HG03025 (cell line): ENCODE measurements around the gene ATP11C.

Experiments
- ATAC-seq: cut with Tn5 transposase; IDR thresholded peaks from one replicate; pipeline ENCODE4 v1.9.1; 2021; ENCODE audit warnings: mild to moderate bottlenecking, moderate library complexity; ENCODE audit not compliant: unreplicated experiment, low FRiP score

Gene ATP11C

DNA sequence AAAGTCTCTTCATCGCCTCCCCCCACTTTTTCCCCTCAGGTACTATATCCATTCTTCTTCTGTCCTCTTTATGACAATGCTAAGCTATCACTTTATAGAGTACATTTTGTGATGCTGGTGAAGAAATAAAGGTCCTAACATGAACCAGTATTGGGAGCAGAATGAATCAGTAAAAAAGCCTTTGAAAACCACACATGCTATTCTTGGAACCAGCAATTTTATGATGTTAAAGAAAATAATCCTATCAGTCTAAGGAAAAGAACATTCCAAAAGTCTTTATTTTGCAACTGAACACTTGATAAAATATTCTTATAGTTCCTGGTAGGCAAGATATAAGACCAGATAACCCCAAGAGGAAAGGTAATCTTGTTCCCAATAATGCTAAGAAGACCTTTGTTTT lies 117.1 kb downstream of the ATP11C start:
- ATAC-seq: no peak

DNA sequence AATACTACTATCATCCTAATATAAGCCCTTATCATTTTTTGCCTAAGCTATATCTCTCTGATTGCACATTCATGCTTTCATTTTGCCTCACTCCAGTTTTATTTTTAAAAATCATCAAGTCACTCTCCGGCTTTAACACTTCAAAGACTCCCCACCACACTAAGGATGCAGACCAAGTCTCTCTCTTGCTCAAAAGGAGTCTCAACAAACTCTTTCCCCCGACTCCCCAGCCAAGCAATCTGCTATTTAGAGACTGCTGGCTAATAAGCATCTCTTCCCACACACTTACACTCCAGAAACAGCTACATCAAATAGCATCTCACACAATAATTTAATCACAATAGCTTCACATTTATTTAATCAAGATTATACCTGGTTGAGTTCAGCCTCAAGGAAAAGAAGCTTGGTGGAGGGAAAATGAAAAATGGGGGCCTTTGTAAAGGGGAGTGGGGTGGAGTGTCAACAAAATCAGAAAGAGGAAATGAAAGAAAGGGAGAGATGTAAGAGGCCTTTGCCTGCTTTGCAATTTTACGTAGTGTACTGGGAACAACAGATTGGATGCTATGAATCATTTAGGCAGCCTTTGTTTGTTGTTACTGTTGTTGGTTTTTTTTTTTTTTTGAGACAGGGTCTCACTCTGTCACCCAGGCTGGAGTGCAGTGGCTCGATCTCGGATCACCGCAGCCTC lies 120.8 kb downstream of the ATP11C start:
- no peak for ATAC-seq

DNA sequence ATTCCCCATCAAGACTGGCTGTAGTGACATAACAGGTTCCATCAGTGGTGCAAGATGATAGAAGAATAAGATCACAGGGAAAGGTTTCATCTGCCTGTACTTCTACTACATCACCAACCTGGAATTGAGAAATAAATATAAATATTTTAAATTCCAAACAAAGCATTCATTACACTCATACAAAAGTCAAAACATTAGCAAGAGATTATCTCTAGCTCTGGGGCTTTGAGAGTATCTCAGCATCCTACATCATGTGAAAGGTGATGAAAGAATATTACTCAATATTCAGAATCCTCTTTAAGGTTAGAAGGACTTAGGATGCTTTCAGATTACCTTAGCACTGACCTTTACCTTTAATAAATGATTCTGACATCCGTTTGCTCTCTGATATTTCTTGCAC lies 128.4 kb downstream of the ATP11C start:
- no peak for ATAC-seq

DNA sequence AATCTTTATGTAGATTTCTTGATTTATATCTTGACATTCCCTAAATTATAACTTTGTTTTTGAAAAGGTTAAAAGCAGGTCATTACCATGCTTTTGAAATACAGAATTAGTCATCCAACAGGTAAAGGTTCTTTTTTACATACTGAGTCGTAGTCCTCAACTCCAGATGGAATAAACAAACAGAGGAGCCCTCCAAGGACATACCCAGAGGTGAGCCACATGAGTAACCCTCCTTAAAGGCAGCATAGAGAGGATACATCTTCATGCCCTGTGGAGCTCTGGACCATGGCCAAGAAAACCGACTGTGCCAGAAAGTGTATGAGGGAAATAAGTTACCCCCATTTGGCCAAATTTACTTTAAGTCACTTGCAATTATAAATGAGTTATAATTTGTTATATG lies 129.6 kb downstream of the ATP11C start:
- ATAC-seq: no peak

DNA sequence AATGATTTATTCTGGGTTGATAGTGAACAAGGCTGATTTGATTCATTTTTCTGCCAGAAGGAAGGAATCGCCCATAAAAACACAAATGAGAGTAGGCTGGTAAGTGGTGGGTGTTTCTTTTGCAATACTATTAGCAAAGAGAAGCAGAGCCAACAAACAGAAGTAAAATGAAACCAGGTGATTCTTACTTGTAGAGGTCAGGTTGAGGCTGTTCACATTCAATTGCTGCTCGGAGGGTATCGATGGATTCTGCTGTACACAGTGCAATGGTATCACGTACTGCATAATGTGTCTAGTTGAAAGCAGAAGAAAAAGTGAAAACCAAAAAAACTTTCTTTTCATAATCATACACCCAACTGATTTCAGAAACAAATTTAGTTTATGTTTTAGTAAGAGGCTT lies 130.8 kb downstream of the ATP11C start:
- ATAC-seq: no peak

DNA sequence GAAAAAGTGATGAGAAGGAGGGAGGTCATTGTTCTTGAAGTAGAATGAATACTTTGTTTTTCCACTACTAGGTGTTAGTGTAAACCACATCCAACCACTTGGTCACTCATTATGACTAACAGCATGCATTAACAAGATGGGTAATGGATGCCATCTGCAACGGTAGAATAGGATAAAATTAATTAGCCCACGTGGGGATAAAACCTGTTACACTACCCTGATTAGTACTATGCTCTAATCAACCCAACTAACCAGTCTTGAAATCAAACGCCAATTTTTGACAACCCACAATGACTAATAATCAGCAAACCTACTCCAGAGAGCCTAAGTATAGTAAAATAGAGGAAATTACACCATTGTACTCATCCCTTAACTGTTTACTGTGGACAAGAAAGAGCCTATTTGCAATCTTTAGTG lies 131.4 kb downstream of the ATP11C start:
- ATAC-seq: no peak

DNA sequence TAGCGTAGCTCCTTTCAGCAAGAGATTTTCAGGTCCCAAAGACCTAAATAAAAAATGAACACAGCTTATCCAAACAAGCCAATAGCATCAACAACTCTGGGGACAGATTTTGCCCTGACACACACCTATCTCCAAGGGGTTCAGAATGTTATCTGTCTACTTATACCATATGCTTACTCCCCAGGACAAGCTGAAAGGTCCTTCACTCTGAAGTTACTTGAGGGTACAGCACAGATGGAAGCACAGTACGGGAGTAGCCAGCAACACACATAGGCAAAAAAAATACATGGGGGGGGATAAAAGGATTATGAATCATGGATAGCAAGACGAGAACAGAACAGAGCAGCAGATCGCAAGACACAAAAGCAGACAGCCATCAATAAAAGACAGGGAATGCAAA lies 134.2 kb downstream of the ATP11C start:
- ATAC-seq: no peak

DNA sequence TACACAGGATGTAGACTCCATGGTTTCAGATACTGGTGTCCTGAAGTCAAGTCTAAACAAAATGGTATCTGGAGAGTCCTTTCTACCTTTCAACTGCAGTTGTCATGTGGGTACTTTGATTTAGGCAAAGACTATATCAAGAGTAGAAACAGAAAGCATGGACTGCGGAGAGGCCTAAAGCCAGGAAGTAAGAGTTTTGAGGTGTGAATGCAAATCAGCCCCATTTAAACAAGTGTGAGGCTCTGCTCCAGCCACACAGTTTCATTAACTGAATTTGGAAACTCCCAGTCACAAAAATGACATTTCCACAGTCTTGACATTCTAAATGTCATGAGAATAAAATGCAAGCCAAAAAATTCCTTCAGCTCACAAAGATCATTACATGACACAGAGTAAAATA lies 137.7 kb downstream of the ATP11C start:
- ATAC-seq: peak; percentile 98

DNA sequence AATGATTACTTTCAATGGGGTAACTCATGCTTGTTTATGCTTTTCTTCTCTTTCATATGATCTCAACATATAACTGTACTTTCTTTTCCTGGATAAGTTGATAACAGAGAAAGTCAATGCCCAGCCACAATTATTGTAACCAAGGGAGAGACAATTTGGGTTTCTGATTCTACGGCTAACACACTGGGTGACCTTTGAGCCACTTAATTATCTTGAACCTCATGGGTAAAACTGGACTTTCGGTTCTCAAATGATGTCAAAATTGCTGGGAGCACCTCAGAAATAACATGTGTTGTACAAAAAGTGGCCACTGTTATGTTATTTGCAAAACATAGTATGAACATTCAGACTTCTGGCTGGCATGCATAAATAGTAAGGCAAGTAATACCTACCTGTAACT lies 145.3 kb downstream of the ATP11C start:
- no peak for ATAC-seq

DNA sequence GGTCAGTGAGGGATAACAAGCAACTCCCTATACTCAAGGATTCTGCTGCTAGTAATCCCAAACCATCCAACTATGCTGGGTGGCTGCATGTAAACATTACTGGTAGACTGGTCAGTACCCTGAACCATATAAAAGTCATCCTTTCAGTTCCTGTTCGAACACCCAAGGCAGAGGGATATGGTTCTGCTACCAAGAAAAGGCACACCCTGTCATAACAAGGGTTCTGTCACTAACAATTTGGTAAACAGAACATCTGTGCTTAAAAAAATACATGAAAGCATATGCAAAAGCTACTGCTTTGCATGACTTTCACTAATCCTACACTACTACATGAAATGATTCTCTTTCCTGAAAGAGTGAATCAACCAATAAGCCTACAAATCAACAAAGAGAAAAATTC lies 148.0 kb downstream of the ATP11C start:
- ATAC-seq: peak; percentile 96

DNA sequence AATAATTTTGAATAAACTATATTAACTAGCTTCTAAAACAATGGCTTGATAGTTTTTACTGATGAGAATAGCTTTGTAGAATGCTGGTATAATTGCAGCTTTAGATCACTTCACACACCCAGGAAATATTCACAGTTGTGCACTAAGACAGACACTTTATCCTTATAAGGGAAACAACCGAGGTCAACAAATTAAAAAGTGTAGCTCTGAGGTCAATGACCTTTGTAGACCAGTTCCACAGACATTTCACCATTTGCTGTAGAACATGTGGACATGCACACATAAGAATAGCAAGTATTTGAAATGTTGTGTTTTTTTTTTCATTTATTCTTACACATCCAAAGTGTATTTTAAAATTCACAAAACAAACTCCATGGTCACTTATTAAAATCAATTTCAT lies 148.9 kb downstream of the ATP11C start:
- ATAC-seq: no peak

DNA sequence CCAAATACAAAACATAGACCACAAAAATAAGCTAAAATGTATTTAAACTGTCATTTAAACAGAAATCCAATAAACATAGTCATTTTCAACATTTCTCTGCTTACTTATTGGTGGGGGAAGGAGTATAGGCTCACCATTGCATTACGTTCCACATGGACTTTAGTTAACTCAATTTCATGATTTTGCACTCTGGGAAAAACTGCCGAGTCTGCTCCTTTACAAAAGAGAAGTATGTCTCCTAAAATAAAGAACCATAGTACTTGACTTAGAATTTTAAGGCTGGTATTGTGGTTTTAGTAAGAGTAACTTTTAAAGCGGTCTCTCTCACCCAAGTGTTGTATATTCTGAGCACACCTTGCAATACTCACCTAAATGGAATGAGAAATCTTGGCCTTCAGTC lies 149.8 kb downstream of the ATP11C start:
- no peak for ATAC-seq

DNA sequence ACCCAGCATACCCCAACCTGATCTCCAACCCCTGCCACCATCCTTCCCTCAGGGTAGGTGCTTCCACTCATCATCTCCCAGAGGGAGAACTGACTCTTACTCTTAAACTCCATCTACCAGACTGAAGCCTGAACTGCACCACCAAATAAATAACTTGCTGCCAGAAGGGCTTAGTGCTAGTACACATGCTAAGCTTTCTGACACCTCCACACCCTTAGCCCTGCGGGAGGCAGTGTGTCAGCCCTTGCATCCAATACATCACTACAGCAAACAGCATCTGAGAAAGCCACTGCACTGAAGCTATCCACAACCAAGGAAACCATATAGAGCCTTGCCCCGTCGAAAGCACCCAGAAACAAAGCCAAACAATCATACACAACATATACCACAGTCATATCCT lies 156.3 kb downstream of the ATP11C start:
- ATAC-seq: no peak

DNA sequence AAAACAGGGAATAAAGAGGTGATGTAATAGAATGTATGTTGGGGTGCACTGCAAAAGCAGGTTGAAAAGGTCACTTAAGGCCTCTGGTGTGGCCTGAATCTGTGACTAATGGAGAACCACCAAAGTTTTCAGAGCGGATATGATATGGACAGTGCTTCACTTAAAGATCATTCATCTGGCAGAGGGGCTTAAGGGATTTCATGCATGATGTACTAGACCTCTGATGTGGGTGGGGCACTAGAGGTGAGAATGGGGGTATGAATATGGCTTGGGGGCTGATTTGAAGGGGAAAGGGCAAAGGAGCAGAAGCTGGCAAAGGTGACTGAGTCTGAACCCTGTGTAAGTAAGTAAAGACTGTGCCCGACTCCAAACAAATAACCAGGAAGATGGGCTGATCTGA lies 162.5 kb downstream of the ATP11C start:
- ATAC-seq: no peak

DNA sequence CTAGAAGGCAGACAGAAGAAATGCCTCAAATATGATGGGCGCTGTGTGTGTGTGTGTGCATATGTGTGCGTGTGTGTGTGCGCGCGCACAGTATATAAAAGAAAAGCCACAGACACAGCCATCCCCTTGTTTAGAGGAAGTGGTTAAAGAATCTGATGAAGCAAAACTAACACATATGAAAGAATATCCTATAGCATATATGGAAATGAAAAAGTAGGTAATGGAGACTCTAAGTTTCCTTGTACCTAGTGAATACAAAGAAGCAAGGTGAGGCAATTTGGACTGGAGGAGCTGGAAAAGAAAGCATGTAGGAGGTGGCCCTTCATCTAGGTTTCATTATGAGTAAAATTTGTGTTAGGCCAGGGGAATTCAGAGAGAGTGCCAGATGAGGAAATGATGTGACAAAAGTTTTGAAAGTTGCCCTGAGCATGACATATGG lies 166.3 kb downstream of the ATP11C start:
- peak; percentile 45 for ATAC-seq

DNA sequence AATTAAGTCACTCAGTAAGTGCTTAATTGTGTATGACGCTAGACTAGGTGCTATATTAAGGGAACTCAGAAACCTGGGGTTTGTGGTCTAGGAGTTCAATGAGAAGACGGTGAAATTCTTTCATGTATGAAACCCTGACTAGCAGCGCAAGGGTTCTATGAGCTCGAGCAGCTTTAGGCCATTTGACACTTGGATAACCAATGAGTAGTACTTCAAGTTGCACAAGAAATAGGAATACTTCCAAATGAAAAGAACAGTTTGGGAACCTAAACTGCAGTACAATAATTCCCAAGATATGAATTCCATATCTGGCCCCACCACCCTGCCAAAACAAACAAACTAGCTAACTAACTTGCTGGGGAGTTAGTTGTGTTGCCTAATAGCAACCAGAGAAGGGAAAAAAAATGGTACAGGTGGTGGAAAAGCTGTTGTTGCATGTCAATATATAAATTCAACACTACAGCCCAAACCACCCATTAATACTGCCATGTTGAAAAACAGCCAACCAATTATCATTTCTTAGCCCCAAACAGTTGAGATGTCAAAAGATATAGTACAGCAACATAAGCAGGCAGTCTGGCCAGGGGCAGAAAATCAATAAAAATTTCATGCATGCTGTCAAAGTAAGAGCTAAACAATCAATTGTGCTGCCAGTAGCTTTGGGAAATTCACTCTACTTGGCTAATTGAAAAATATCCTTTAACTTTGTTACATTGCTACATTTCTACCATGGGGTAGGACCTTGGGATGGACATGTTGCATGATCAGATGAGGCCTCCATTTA lies 170.3 kb downstream of the ATP11C start:
- ATAC-seq: no peak

DNA sequence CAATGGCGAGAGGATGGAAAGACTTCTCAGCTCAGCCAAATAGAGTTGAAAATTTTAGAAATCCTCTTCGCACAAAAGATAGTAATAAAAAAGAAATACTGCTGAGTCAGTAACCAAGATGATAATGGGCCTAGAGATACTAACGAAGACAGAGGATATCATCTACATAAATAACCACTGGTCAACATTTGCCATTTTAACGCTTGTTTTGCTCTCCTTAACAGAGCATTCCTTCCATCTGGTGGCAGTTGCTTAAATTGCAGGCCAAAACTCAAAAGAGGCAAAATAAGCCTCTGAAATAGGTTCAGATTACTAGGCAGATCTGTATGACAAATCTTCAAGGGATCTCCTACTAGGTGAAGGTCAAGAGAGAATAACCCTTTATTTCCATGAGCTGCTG lies 173.2 kb downstream of the ATP11C start:
- no peak for ATAC-seq

DNA sequence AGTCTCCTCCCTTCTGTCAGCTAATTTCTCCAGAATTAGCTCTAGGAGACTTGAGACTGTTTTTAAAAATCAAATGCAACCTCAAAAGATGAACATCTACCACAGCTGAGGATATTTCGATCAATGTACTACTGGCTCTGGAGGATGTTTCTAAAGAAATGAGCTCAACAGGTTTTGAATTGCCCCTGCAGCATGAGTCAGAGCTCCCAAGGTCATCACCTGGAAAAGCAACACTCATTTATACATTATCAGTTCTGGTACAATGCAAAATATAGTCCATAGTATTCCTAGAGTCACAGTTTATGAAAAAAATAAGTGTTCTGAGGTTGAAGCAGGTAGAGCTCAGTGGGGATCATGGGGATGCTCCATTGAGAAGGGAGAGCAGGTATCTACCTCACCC lies 174.0 kb downstream of the ATP11C start:
- ATAC-seq: no peak

DNA sequence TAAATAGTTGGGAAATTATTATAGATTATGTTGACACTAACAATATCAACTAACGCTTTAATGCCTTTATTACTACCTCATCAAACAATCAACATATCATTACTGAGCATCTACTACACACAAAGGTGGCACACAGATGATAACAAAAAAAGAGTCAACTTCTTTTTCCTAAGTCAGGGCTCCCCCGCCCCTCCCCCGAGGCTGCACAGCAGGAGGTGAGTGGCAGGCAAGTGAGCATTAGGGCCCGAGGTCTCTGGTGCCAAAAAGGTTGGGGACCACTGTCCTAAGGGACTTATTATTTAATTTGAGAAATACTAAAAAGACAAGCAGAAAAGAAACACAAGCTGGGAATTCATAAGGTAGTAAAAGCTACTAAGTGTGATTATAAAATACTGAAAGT lies 174.6 kb downstream of the ATP11C start:
- no peak for ATAC-seq

DNA sequence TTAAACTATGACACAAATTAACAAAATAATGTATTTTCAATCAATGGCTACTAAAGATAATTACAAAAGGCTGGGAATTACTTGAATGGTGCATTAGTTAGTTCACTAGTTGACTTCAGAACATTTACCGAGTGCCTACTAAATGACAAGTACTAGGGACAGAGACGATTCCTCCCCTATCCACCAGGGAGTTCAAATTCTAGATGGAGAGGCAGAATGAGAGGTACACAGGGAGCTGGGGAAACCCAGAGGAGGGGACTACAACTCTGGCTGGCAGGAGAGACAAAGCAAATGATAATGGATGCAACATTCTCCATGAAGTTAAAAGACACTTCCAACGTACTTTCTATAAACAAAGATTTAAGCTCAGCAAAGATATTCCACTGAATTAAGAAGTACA lies 181.8 kb downstream of the ATP11C start:
- ATAC-seq: no peak

DNA sequence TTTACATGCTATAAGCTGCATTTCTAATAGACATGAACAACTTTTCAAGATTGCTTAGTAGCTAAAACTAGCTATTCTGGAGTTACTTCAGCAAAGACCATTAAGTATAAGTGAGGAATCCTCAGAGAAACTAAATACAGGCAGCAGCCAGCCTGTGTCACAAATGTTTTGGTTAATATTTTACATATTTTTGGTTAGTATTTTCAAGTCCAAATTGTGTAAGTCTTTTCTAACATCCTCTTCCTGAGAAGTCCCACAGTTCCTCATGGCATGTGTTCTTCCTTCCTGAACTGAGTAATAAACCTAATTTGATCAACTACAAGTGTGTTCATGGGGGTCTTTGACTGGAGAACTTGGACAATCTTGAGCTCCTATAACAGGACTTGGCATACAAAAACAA lies 182.5 kb downstream of the ATP11C start:
- ATAC-seq: no peak

DNA sequence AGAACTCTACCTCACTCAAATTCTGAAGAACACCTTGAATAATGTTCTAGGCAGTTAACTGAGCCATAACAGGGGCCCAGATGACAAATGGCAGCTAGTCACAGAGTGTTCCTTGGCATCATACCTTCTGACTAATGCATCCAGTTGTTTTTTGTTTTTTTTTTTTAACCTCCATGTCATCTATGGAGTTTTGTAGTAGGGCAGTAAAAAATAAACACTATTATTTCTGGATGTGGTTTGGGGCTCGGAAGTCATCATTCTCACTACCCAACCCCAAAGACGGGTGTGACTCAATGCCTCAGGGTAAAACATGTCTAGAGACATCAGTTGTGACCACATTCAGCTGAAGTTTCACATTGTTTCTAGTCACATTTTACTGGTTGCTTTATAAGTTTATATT lies 193.7 kb downstream of the ATP11C start:
- ATAC-seq: peak; percentile 90
